Measurements from ENCODE around the gene M1AP. TPM values are rescaled to one million over a fixed set of nuclear protein-coding genes. Genes with fewer than 3 reads are reported as not detected.
A peak's percentile ranks its signal among the peaks of the same experiment; 100 is the strongest.

M1AP gene
- total and polyA plus RNA-seq, 9 of the 15 experiments (the other 6 are each of a cell fraction or from before 2014, with no cell fraction given) = 0.06 to 0.33 (median 0.11) TPM; not detected in 4

DNA sequence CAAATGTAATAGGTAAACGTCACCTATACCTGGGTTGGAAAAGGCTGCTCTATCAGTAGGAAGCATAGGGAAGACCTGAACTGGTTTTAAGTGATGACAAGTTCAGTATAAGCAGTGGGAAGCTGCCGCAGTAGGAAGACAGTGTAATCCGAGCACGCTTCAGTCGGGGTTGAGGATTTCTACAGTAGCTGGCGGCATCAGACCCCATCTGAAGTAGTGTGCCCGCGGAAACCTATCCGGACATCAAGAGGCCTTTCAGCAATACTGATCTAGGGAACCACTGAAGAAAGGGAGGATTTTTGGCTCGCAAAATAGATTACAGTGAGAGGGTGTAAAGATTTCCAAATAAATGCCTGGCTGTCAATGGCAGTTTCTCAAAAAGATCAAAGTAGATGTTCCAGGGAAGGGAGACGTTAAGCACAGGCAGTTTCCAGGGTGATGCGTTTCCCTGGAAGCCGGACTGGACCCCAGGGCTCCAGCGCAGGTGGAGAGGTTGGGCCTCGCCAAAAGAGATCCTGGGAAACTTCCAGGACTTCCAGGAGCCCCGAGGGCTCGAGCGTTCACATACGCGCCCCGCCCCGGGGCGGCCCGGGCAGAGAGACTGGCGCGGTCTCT lies 99.7 kb downstream of the M1AP start:
- Histone ChIP-seq H2AFZ (ENCODE audit: low read depth, low read length) (peak overlapping the region; percentile 81), H3K4me1 (replicated peaks in 1 of 2; ENCODE audit: control insufficient read depth in 2 of 2, insufficient read depth in 2 of 2, low read length in 2 of 2) (peaks cover 22 to 40% of the 10 kb centered on the region in 2 experiments), H3K9me3 (replicated peaks; ENCODE audit: control insufficient read depth, insufficient read depth, low read depth, low read length) (no peaks in the 10 kb centered on the region), H3K36me3 (ENCODE audit: control insufficient read depth, insufficient read depth, low read length) (no peaks in the 10 kb centered on the region), H3K9me1 (ENCODE audit: control insufficient read depth, insufficient read depth, low read length) (no peaks in the 10 kb centered on the region), H4K20me1 (replicated peaks; ENCODE audit: control insufficient read depth, insufficient read depth, low read length) (no peaks in the 10 kb centered on the region), H3K4me3 (peak overlapping the region; percentile 46), H3K79me2 (ENCODE audit: control insufficient read depth, insufficient read depth, low read length) (peaks cover 1% of the 10 kb centered on the region; the same call in 1 of the 3 replicates), H3K27me3 (ENCODE audit: control insufficient read depth in 2 of 2, insufficient read depth in 2 of 2, low read length in 2 of 2) (no peaks in the 10 kb centered on the region), H3K27ac (ENCODE audit: extremely low read depth, low read depth, low read length) (peak overlapping the region; percentile 63; the same call in 2 of the 3 replicates), H3K9ac (ENCODE audit: insufficient read depth in 1 of 2, low read depth in 2 of 2, low read length in 2 of 2) (peak overlapping the region; percentile 65 to 93), H3K4me2 (ENCODE audit: insufficient read depth, low read length) (peak overlapping the region; percentile 77)
- in situ Hi-C loops (cut with MboI) (no loop called here), intact Hi-C loops (cut with micrococcal nuclease) (no loop called here)
- ATAC-seq (peak; percentile 26; the same call in 2 of the 3 replicates), FAIRE-seq (no peak), DNase-seq (ENCODE audit: extremely low read depth in 1 of 4, low spot score in 3 of 4) (peak in 2 of 4 experiments; percentile 32 to 38)
- CTCF ChIA-PET (ENCODE audit: low intra/inter-chr PET ratio) = no interaction called here
- POLR2A ChIA-PET = interaction anchor here (0.7 to 0.8 kb wide), 2 partner anchors 12 to 41 kb away, joined by 3 read pairs; partner anchors contain the start of gene PCGF1
- BruUV-seq (replicated peaks) = no TSS peak
- 17% methylated on average over 26 of the region's 26 CpGs for WGBS (ENCODE audit: insufficient coverage, low coverage, missing lambda C conversion rate)
- TF ChIP-seq BRD4 (IDR thresholded peaks at IDR 0.05) = 0 out of 2 replicates have a peak, but pooled peaks have one; percentile 53
- TF ChIP-seq EWSR1 (IDR thresholded peaks at IDR 0.05; ENCODE audit: borderline replicate concordance, low read depth, partially characterized antibody) = no peak
- TF ChIP-seq SNRNP70 (optimal IDR thresholded peaks at IDR 0.05; ENCODE audit: low read depth, low read length) = no peak
- TF ChIP-seq, protein P1, sequence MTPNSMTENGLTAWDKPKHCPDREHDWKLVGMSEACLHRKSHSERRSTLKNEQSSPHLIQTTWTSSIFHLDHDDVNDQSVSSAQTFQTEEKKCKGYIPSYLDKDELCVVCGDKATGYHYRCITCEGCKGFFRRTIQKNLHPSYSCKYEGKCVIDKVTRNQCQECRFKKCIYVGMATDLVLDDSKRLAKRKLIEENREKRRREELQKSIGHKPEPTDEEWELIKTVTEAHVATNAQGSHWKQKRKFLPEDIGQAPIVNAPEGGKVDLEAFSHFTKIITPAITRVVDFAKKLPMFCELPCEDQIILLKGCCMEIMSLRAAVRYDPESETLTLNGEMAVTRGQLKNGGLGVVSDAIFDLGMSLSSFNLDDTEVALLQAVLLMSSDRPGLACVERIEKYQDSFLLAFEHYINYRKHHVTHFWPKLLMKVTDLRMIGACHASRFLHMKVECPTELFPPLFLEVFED (CRISPR knock-in tag; conservative IDR thresholded peaks at IDR 0.05) = no peak
- 0 out of 4 replicates have a peak, but pooled peaks of 1 of the 2 experiments have one; percentile 9 for TF ChIP-seq KDM4B (IDR thresholded peaks at IDR 0.05; ENCODE audit: borderline replicate concordance in 2 of 2, low read depth in 1 of 2)
- TF ChIP-seq RBBP5 (IDR thresholded peaks at IDR 0.05; ENCODE audit: borderline replicate concordance, insufficient read depth, low read length, poor library complexity, severe bottlenecking) = peak; percentile 25
- TF ChIP-seq PRDM10 (IDR thresholded peaks at IDR 0.05; ENCODE audit: partially characterized antibody) = peak; percentile 9
- peak; percentile 53; the same call in 1 of the 2 replicates for TF ChIP-seq LEF1 (IDR thresholded peaks at IDR 0.05)
- TF ChIP-seq HNRNPLL (IDR thresholded peaks at IDR 0.05; ENCODE audit: low read depth, low read length, poor library complexity, severe bottlenecking) = no peak
- peak; percentile 71; the same call in 1 of the 2 replicates for TF ChIP-seq PHF8 (IDR thresholded peaks at IDR 0.05; ENCODE audit: borderline replicate concordance, low read length)
- no peak for TF ChIP-seq ETS2 (tag; IDR thresholded peaks at IDR 0.05; ENCODE audit: borderline replicate concordance, poor library complexity, severe bottlenecking)
- TF ChIP-seq ZNF780A (CRISPR knock-in tag; IDR thresholded peaks at IDR 0.05) = no peak
- TF ChIP-seq, protein P2, sequence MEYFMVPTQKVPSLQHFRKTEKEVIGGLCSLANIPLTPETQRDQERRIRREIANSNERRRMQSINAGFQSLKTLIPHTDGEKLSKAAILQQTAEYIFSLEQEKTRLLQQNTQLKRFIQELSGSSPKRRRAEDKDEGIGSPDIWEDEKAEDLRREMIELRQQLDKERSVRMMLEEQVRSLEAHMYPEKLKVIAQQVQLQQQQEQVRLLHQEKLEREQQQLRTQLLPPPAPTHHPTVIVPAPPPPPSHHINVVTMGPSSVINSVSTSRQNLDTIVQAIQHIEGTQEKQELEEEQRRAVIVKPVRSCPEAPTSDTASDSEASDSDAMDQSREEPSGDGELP (CRISPR knock-in tag; IDR thresholded peaks at IDR 0.05; ENCODE audit: borderline replicate concordance) = peak; percentile 7; the same call in 1 of the 2 replicates
- no peak for TF ChIP-seq NONO (IDR thresholded peaks at IDR 0.05; ENCODE audit: low read depth in 2 of 2, low read length in 1 of 2)
